Measurements from ENCODE around the gene NEURL2.

NEURL2 gene

GRCh38 chr20:45867136-45867818 is 23.7 kb downstream of the NEURL2 start:
- DNase-seq: no peak

GRCh38 chr20:45866454-45866853 is 24.6 kb downstream of the NEURL2 start:
- DNase-seq: no peak

- no peak for DNase-seq
Measured at GRCh38 chr20:45863543-45864470, 27.2 kb downstream of the NEURL2 start.

GRCh38 chr20:45861221-45862075 is 29.6 kb downstream of the NEURL2 start:
- no peak for DNase-seq

GRCh38 chr20:45860560-45861220 is 30.3 kb downstream of the NEURL2 start:
- DNase-seq: no peak

GRCh38 chr20:45859916-45860315 is 31.1 kb downstream of the NEURL2 start:
- DNase-seq: no peak

- DNase-seq: no peak
Measured at GRCh38 chr20:45857882-45858216, 33.2 kb downstream of the NEURL2 start.

- DNase-seq: peak; percentile 100
Measured at GRCh38 chr20:45857114-45857881, 33.7 kb downstream of the NEURL2 start, which contains the start of the genes ACOT8 and ZSWIM3. Gene ACOT8, minus strand, starts transcription at chr20:45857392. Its CDS starts 77 bp downstream, at chr20:45857315. Gene ZSWIM3, plus strand, starts transcription at chr20:45857614. Its CDS starts 212 bp downstream, at chr20:45857826.

- DNase-seq: no peak
Measured at GRCh38 chr20:45853484-45853883, 37.5 kb downstream of the NEURL2 start.

- no peak for DNase-seq
Measured at GRCh38 chr20:45852326-45852725, 38.7 kb downstream of the NEURL2 start.

GRCh38 chr20:45851501-45851900 is 39.5 kb downstream of the NEURL2 start:
- DNase-seq: no peak

GRCh38 chr20:45850926-45851325 is 40.1 kb downstream of the NEURL2 start:
- DNase-seq: no peak

GRCh38 chr20:45850238-45850637 is 40.8 kb downstream of the NEURL2 start:
- DNase-seq: no peak

GRCh38 chr20:45848969-45849582 is 41.9 kb downstream of the NEURL2 start:
- DNase-seq: no peak

- DNase-seq: no peak
Measured at GRCh38 chr20:45848421-45848820, 42.6 kb downstream of the NEURL2 start.

GRCh38 chr20:45845452-45845851 is 45.6 kb downstream of the NEURL2 start:
- no peak for DNase-seq

GRCh38 chr20:45843506-45843905 is 47.5 kb downstream of the NEURL2 start:
- DNase-seq: no peak

GRCh38 chr20:45842169-45842812 is 48.7 kb downstream of the NEURL2 start:
- DNase-seq: no peak

- no peak for DNase-seq
Measured at GRCh38 chr20:45841407-45842129, 49.4 kb downstream of the NEURL2 start.

GRCh38 chr20:45840700-45841198 is 50.3 kb downstream of the NEURL2 start:
- no peak for DNase-seq

Measured in CD4-positive, alpha-beta T cell treated with Interleukin-21 for 1 hour (primary cell).